Psoas muscle (tissue), 8 donors: ENCODE measurements around the gene FGGY. TPM values are rescaled to one million over a fixed set of nuclear protein-coding genes. Genes with fewer than 3 reads are reported as not detected.
"Not testable (repeated sequence)": the region's sequence is repeated elsewhere in the genome, so short reads cannot be mapped to it uniquely, and the experiment has no call there.

ENCODE experiments used
- ATAC-seq, 4 donors: fragments of 200-7000 bp; cut with Tn5 transposase; one replicate each; pipeline ENCODE4 v1.9.1; 2020; ENCODE audit warnings: moderate library complexity in 3 of 4, mild to moderate bottlenecking in 2 of 4
- DNase-seq, 2 donors: peaks; one replicate each; pipeline ENCODE4 v3.0.0-alpha.2; 2020
- H3K27ac ChIP-seq: fragments of 200-600 bp; one replicate; pipeline ENCODE4 v1.8.0; 2022
- H3K27me3 ChIP-seq, 3 donors: fragments of 200-600 bp in 1 of 3; one replicate each; pipeline versions ENCODE4 v1.6.1 to v1.8.0; 2013 to 2022; ENCODE audit warnings: low read length in 2 of 3, mild to moderate bottlenecking in 2 of 3, moderate library complexity in 1 of 3; ENCODE audit not compliant: insufficient read depth in 3 of 3
- H3K36me3 ChIP-seq, 2 donors: fragments of 200-600 bp in 1 of 2; one replicate each; pipeline versions ENCODE4 v1.6.1 to v1.8.0; 2013 to 2022; ENCODE audit warnings: low read depth in 1 of 2, mild to moderate bottlenecking in 1 of 2, moderate library complexity in 1 of 2; ENCODE audit not compliant: insufficient read depth in 1 of 2
- H3K4me1 ChIP-seq: fragments of 200-600 bp; one replicate; pipeline ENCODE4 v1.8.0; 2022
- H3K4me3 ChIP-seq: fragments of 200-600 bp; one replicate; pipeline ENCODE4 v1.8.0; 2022; ENCODE audit warnings: mild to moderate bottlenecking
- H3K9me3 ChIP-seq: fragments of 200-600 bp; one replicate; pipeline ENCODE4 v1.8.0; 2022
- WGBS, 3 donors: extraction: QIAGEN DNeasy Blood & Tissue Kit; methylation state at CpG; one replicate each; pipeline versions ENCODE4 v1.1.6 to v1.1.7; 2013; 5-methylcytosine and 5-hydroxymethylcytosine counted together
- intact Hi-C, 2 donors: fragments of 100-400 bp; cut with DNase I; formaldehyde crosslinking; loops; one replicate each; pipeline versions ENCODE4 v1.11.0 to v1.14.2; 2022
- polyA plus RNA-seq, 3 donors: library from polyadenylated mRNA; stranded (reverse); fragments of 200-250 nt; gene quantifications; one replicate each; pipeline ENCODE4 v1.2.3, GENCODE V29; 2013
- total RNA-seq, 4 donors: library from RNA; stranded (reverse); fragmentation: NEBNext Ultra II Directional in 2 of 4; extraction: Animal tissue kit (Norgen Biotek cat#: 25700) in 2 of 4; gene quantifications; one replicate each; pipeline versions ENCODE4 v1.2.1 to v1.2.4, GENCODE V29; 2021 to 2023
- TF ChIP-seq, protein P1 (sequence below): fragments of 200-600 bp; IDR thresholded peaks from one replicate; pipeline ENCODE4 v1.8.0; 2022; ENCODE audit warnings: antibody characterized with exemption
- donor health status: healthy with polysubstance abuse.
- donor health status: DM: no; HTN: no; CAD: no; lungs with moderate emphysema.
- donor health status: Bipolar disorder and iron deficiency.
- donor health status: healthy.
- donor health status: DM: yes; HTN: yes; CAD: no.
- donor health status: DM: no; HTN: no; CAD: no.
- donor health status: DM: no; HTN: no; CAD: no.
- donor health status: DM: yes; HTN: yes; CAD: no.

FGGY gene
- total and polyA plus RNA-seq, 7 donors, result 11.9 to 72.2 (median 46.5) TPM

DNA sequence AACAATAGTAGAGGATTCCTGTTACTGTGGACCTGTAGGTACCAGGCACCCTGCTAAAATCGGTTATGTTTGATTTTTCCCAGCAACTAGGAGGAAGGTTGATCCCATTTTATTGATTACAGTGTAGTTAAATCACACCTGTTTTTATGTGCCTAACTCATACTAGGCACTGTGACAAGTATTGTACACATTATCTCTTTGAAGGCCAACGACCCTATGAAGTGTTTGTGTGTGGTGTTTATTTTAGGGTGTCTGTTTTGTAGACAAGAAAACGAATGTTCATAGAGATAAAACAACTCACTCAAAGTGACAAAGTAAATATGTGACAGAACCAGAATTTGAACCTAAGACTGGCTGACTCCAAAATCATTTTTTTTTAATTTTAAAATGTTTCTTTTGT, 49.5 kb downstream of the FGGY start:
- intact Hi-C loops, result no loop called here
- TF ChIP-seq, protein P1, sequence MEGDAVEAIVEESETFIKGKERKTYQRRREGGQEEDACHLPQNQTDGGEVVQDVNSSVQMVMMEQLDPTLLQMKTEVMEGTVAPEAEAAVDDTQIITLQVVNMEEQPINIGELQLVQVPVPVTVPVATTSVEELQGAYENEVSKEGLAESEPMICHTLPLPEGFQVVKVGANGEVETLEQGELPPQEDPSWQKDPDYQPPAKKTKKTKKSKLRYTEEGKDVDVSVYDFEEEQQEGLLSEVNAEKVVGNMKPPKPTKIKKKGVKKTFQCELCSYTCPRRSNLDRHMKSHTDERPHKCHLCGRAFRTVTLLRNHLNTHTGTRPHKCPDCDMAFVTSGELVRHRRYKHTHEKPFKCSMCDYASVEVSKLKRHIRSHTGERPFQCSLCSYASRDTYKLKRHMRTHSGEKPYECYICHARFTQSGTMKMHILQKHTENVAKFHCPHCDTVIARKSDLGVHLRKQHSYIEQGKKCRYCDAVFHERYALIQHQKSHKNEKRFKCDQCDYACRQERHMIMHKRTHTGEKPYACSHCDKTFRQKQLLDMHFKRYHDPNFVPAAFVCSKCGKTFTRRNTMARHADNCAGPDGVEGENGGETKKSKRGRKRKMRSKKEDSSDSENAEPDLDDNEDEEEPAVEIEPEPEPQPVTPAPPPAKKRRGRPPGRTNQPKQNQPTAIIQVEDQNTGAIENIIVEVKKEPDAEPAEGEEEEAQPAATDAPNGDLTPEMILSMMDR, result no peak

DNA sequence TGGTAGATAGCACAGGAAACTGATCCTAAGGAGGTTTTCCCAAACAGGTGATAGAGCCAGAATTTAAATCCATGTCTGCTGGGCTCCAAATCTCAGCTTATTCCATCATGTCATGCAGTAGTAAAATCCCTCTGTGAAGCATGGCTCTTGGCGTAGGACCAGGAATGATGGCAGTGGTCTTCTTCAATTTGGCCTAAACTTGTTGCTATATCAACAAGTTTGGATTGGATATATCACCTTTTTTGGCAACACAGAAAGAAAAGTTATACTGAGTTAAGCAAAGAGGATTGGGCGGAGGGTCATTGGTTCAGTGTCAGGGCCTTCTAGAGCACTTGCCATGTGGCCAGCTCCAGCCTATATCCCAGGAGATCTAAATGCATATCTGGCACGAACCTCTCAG, 52.2 kb downstream of the FGGY start:
- intact Hi-C loops, result no loop called here
- H3K9me3 ChIP-seq, result no peaks in the 10 kb centered on the region
- H3K4me3 ChIP-seq, result no peak overlapping the region
- no peak overlapping the region for H3K27ac ChIP-seq
- WGBS, 3 donors, result 96% methylated on average over 3 of the region's 3 CpGs
- H3K36me3 ChIP-seq, result peaks cover 0 to 2% of the 10 kb centered on the region in 2 donors
- H3K27me3 ChIP-seq, result no peaks in the 10 kb centered on the region
- TF ChIP-seq, protein P1, result no peak
- DNase-seq, result no peak
- no peaks in the 10 kb centered on the region for H3K4me1 ChIP-seq
- ATAC-seq, result no peak

More for the DNA sequence above, 49.5 kb downstream of the FGGY start:
- 74 to 88% (median 76%) methylated on average over 3 of the region's 3 CpGs for WGBS, 3 donors
- ATAC-seq, result no peak
- no peak overlapping the region for H3K27ac ChIP-seq
- no peak for DNase-seq
- H3K4me1 ChIP-seq, result no peaks in the 10 kb centered on the region
- H3K9me3 ChIP-seq, result no peaks in the 10 kb centered on the region
- no peak overlapping the region for H3K4me3 ChIP-seq
- no peaks in the 10 kb centered on the region for H3K27me3 ChIP-seq
- H3K36me3 ChIP-seq, result peaks cover 0 to 2% of the 10 kb centered on the region in 2 donors

DNA sequence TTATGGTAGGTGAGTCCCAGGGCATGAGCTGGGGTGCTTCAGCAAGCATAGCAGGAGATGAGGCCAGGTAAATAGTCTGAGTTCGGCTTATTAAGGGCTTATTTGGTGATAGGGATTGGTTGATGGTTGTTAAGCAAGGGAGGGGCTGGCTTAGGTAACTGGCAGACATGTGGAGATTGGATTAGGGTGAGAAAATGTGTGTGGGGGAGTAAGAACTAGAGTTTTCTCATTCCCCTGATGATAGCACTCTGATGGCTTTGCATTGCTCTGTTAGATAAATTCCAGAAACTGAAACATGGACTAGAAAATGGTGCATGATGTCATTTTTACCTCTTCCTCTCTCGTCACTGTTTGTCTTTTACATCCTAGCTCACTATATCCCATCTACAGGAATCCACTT, 53.6 kb downstream of the FGGY start:
- Histone ChIP-seq H3K4me3 (no peak overlapping the region), H3K27ac (no peak overlapping the region), H3K27me3 (no peaks in the 10 kb centered on the region), H3K9me3 (no peaks in the 10 kb centered on the region), H3K36me3 (peaks cover 0 to 2% of the 10 kb centered on the region in 2 donors), H3K4me1 (peaks cover 9% of the 10 kb centered on the region)
- intact Hi-C loops, result no loop called here
- DNase-seq (no peak), ATAC-seq (no peak)
- TF ChIP-seq, protein P1, result no peak
- WGBS, 3 donors, result 72 to 82% (median 73%) methylated on average over 2 of the region's 2 CpGs

DNA sequence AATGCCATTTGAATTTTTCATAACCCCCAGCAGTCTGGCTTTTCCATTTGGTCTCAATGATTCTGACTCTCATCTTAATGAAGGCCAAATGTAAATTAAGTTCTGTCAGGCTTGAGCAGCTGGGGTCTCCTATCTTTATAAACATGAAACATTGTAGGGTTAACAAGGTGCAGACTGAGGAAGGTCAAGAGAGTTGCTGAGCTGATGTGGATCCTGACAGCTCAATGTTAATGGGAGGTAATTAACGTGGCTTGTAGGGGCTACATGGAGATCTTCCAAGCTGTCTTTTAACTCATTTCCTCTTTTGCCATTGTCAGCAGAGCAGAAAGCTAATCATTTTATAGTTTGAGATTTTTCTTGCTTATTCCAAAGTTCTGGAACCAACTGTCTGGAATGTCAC, 55.2 kb downstream of the FGGY start:
- ATAC-seq (no peak), DNase-seq (no peak)
- Histone ChIP-seq H3K36me3 (peaks cover 0 to 2% of the 10 kb centered on the region in 2 donors), H3K9me3 (no peaks in the 10 kb centered on the region), H3K4me1 (peaks cover 9% of the 10 kb centered on the region), H3K4me3 (no peak overlapping the region), H3K27ac (no peak overlapping the region), H3K27me3 (no peaks in the 10 kb centered on the region)
- TF ChIP-seq, protein P1, result no peak
- intact Hi-C loops, result no loop called here
- WGBS, 3 donors, result 70 to 91% (median 74%) methylated on average over 1 of the region's 1 CpG

DNA sequence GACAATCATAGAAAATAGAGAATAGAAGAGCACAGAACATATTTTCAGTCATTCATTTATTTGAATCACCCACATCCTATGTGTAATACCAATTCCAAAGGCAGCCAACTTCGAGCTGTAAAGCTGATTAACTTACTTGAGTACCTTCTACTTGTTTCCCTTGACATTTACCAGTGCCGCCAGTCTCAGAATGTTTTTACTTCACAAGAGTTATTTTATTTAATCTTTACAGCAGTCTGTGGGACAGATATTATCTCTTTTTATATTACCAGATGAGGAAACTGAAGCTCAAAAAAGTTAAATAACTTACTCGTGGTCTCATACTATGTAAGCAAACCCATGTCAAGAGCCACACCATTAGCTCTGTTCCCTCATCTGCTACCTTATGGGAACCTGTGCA, 56.6 kb downstream of the FGGY start:
- Histone ChIP-seq H3K4me3 (no peak overlapping the region), H3K9me3 (no peaks in the 10 kb centered on the region), H3K27me3 (no peaks in the 10 kb centered on the region), H3K36me3 (peaks cover 0 to 1% of the 10 kb centered on the region in 2 donors), H3K27ac (no peak overlapping the region), H3K4me1 (peaks cover 9% of the 10 kb centered on the region)
- 68 to 92% (median 85%) methylated on average over 3 of the region's 3 CpGs for WGBS, 3 donors
- ATAC-seq, result no peak
- TF ChIP-seq, protein P1, result no peak
- intact Hi-C loops, result no loop called here
- DNase-seq, result no peak

DNA sequence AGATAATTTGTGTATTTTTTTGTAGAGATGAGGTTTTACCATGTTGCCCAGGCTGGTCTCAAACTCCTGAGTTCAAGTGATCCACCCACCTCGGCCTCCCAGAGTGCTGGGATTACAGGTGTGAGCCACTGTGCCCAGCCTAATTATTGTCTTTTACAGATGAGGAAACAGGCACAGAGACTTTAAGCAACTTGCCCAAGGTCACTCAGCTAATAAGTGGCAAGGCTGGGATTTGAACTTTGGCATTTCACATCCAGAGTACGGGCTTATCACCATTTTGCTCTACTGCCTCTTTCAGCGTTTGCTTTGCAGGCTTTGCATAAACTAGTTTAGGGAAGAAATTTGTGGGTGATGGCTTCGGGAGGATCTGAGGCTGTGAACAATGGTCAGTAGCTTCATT, 57.3 kb downstream of the FGGY start:
- H3K27me3 ChIP-seq, DNase-seq, H3K9me3 ChIP-seq, H3K36me3 ChIP-seq, intact Hi-C loops, ATAC-seq, H3K4me3 ChIP-seq: not testable (repeated sequence)
- 85 to 88% (median 86%) methylated on average over 4 of the region's 4 CpGs for WGBS, 3 donors
- peaks cover 12% of the 10 kb centered on the region for H3K4me1 ChIP-seq
- H3K27ac ChIP-seq, result peak overlapping the region; percentile 42
